Panc1 (cell line): ENCODE data around the gene SMCHD1. TPM values are rescaled to one million over a fixed set of nuclear protein-coding genes. Genes with fewer than 3 reads are reported as not detected.

Source experiments
- ATAC-seq: fragments of 200-7000 bp; cut with Tn5 transposase; 2 replicates; pipeline ENCODE4 v1.9.1; 2020; ENCODE audit warnings: mild to moderate bottlenecking, moderate library complexity
- BruUV-seq: library from RNA; stranded (reverse); fragments of 400-500 nt; replicated peaks from 2 replicates; lab custom pipeline; 2021; lab: Mats Ljungman, UMichigan
- CTCF ChIA-PET: fragments of 300-600 bp; sonication (Branson Sonifier 250); formaldehyde crosslinking; loops from one replicate; lab custom pipeline; 2022; ENCODE audit warnings: antibody characterized with exemption; lab: Charles Lee
- POLR2A ChIA-PET: fragments of 300-600 bp; sonication (Branson Sonifier 250); formaldehyde crosslinking; loops from one replicate; lab custom pipeline; 2022; ENCODE audit warnings: antibody characterized with exemption; lab: Charles Lee
- DNase-seq: peaks from one replicate; pipeline ENCODE4 v3.0.0-alpha.2; 2010; ENCODE audit warnings: low read depth, low spot score
- H3K27ac ChIP-seq: 2 replicates; pipeline ENCODE4 v1.5.1; 2011; ENCODE audit warnings: mild to moderate bottlenecking, low read length, inconsistent platforms
- H3K27me3 ChIP-seq: fragments of 200-500 bp; sonication (Bioruptor generic); 2 replicates; pipeline ENCODE4 v1.6.0; 2014; ENCODE audit warnings: low read length, inconsistent platforms; ENCODE audit not compliant: control insufficient read depth, insufficient read depth
- H3K36me3 ChIP-seq: fragments of 200-500 bp; sonication (Bioruptor generic); 2 replicates; pipeline ENCODE4 v1.5.1; 2014; ENCODE audit warnings: inconsistent platforms, mild to moderate bottlenecking, low read length, moderate library complexity; ENCODE audit not compliant: control insufficient read depth, insufficient read depth
- H3K4me1 ChIP-seq: 2 replicates; pipeline ENCODE4 v1.5.1; 2011; ENCODE audit warnings: inconsistent platforms, mild to moderate bottlenecking, low read length, moderate library complexity; ENCODE audit not compliant: control insufficient read depth, insufficient read depth
- H3K4me3 ChIP-seq, 2 experiments: 2 replicates each; pipeline ENCODE4 v1.5.1; 2011 to 2012; ENCODE audit warnings: low read depth in 2 of 2, low read length in 2 of 2, mild to moderate bottlenecking in 2 of 2, inconsistent platforms in 1 of 2, moderate library complexity in 1 of 2
- H3K9me3 ChIP-seq: fragments of 200-500 bp; sonication (Bioruptor generic); 2 replicates; pipeline ENCODE4 v1.5.1; 2014; ENCODE audit warnings: low read depth, mild to moderate bottlenecking, inconsistent platforms, low read length, moderate library complexity; ENCODE audit not compliant: control insufficient read depth, insufficient read depth
- POLR2AphosphoS5 ChIP-seq: IDR thresholded peaks from 2 replicates; pipeline ENCODE4 v1.6.1; 2012; ENCODE audit warnings: mild to moderate bottlenecking, low read depth, low read length, moderate library complexity
- SIN3A ChIP-seq: IDR thresholded peaks from 2 replicates; pipeline ENCODE4 v1.6.1; 2012; ENCODE audit warnings: low read depth, mild to moderate bottlenecking, low read length, moderate library complexity, borderline replicate concordance; ENCODE audit not compliant: insufficient read depth
- TCF7L2 ChIP-seq: IDR thresholded peaks from 2 replicates; pipeline ENCODE4 v1.6.1; 2011; ENCODE audit warnings: mild to moderate bottlenecking, low read depth, low read length, inconsistent platforms
- in situ Hi-C: cut with HindIII; loops from 2 replicates; pipeline ENCODE4 v1.10.0; 2016; ENCODE audit warnings: low sequenced_read_pairs, low pct_unique_long_range_greater_than_20kb
- intact Hi-C: fragments of 100-400 bp; cut with micrococcal nuclease; formaldehyde crosslinking; loops from one replicate; pipeline ENCODE4 v1.10.0; 2022; ENCODE audit not compliant: unreplicated experiment
- total RNA-seq: library from RNA; stranded (reverse); gene quantifications from one replicate; pipeline ENCODE4 v1.2.1, GENCODE V29; 2021; ENCODE audit not compliant: unreplicated experiment
- TF ChIP-seq, protein P1 (sequence below): fragments of 450-650 bp; IDR thresholded peaks from 2 replicates; pipeline ENCODE4 v1.5.1; 2017; ENCODE audit warnings: mild to moderate bottlenecking
- TF ChIP-seq, protein P2 (sequence below), 2 experiments: IDR thresholded peaks; 2 replicates each; pipeline ENCODE4 v1.6.1; 2011 to 2012; ENCODE audit warnings: low read depth in 2 of 2, control low read depth in 1 of 2, low read length in 1 of 2, mild to moderate bottlenecking in 1 of 2, moderate library complexity in 1 of 2; ENCODE audit not compliant: insufficient read depth in 1 of 2

The SMCHD1 gene
- total RNA-seq, 1 experiment from 2014 or later, result 40.9 TPM

DNA sequence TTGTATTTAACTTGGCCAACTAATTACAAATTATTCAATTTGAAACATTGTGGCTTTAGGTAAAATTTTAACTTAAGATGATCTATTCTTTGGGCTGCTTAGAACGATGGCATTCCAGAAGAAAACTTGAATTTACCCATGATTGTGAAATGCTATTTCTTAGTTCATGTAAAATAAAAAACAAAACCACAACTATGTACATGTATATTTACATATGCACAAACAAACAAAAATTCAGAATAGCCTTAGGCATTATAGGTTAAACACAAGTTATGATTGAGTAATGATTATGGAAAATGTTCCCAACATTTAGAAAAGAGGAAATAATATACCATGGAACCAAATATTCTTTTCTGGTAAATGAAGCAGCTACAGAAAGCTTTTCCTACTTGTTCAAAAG is 3.5 kb upstream of the SMCHD1 start:
- no peaks in the 10 kb centered on the region for H3K9me3 ChIP-seq
- BruUV-seq, result no TSS peak
- no peaks in the 10 kb centered on the region for H3K27me3 ChIP-seq
- no peak overlapping the region for H3K4me3 ChIP-seq
- ChIA-PET POLR2A (no interaction called here), CTCF (no interaction called here)
- TF ChIP-seq, protein P1, sequence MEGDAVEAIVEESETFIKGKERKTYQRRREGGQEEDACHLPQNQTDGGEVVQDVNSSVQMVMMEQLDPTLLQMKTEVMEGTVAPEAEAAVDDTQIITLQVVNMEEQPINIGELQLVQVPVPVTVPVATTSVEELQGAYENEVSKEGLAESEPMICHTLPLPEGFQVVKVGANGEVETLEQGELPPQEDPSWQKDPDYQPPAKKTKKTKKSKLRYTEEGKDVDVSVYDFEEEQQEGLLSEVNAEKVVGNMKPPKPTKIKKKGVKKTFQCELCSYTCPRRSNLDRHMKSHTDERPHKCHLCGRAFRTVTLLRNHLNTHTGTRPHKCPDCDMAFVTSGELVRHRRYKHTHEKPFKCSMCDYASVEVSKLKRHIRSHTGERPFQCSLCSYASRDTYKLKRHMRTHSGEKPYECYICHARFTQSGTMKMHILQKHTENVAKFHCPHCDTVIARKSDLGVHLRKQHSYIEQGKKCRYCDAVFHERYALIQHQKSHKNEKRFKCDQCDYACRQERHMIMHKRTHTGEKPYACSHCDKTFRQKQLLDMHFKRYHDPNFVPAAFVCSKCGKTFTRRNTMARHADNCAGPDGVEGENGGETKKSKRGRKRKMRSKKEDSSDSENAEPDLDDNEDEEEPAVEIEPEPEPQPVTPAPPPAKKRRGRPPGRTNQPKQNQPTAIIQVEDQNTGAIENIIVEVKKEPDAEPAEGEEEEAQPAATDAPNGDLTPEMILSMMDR, result no peak
- TF ChIP-seq POLR2AphosphoS5, result no peak
- TF ChIP-seq TCF7L2, result no peak
- no peak for TF ChIP-seq SIN3A
- TF ChIP-seq, protein P2, sequence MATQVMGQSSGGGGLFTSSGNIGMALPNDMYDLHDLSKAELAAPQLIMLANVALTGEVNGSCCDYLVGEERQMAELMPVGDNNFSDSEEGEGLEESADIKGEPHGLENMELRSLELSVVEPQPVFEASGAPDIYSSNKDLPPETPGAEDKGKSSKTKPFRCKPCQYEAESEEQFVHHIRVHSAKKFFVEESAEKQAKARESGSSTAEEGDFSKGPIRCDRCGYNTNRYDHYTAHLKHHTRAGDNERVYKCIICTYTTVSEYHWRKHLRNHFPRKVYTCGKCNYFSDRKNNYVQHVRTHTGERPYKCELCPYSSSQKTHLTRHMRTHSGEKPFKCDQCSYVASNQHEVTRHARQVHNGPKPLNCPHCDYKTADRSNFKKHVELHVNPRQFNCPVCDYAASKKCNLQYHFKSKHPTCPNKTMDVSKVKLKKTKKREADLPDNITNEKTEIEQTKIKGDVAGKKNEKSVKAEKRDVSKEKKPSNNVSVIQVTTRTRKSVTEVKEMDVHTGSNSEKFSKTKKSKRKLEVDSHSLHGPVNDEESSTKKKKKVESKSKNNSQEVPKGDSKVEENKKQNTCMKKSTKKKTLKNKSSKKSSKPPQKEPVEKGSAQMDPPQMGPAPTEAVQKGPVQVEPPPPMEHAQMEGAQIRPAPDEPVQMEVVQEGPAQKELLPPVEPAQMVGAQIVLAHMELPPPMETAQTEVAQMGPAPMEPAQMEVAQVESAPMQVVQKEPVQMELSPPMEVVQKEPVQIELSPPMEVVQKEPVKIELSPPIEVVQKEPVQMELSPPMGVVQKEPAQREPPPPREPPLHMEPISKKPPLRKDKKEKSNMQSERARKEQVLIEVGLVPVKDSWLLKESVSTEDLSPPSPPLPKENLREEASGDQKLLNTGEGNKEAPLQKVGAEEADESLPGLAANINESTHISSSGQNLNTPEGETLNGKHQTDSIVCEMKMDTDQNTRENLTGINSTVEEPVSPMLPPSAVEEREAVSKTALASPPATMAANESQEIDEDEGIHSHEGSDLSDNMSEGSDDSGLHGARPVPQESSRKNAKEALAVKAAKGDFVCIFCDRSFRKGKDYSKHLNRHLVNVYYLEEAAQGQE (IDR thresholded peaks at IDR 0.05; ENCODE audit: insufficient read depth in 1 of 2, low read depth in 2 of 2, low read length in 1 of 2), result no peak
- H3K27ac ChIP-seq, result no peak overlapping the region
- in situ Hi-C loops, result no loop called here
- DNase-seq, result no peak
- ATAC-seq, result no peak
- H3K4me1 ChIP-seq, result peaks cover 8% of the 10 kb centered on the region
- H3K36me3 ChIP-seq, result peaks cover 6% of the 10 kb centered on the region; the same call in 1 of the 2 replicates
- intact Hi-C loops, result no loop called here

DNA sequence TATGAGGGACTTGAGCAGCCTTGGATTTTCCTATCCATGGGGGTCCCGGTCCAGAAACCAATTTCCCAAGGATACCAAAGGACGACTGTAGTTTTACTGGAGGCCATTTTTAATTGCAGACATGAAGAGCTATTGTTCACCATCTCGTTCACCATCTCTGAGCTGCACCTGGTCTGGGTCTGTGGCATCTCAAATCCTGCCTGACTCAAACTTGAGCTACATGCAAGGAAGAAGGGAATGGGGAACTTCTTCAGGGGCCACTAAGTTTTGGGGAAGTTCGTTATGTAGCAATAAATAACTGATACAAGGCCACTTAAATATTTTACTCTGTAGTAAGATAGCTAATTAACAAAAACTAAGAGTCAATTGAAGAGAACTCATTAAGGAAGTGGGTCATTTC is 2.1 kb upstream of the SMCHD1 start:
- peaks cover 6% of the 10 kb centered on the region; the same call in 1 of the 2 replicates for H3K36me3 ChIP-seq
- POLR2A ChIA-PET, result interaction anchor here (0.6 kb wide), 1 partner anchor 74 kb away, joined by 3 read pairs; no protein-coding TSS in a partner anchor
- TF ChIP-seq, protein P2 (IDR thresholded peaks at IDR 0.05; ENCODE audit: insufficient read depth in 1 of 2, low read depth in 2 of 2, low read length in 1 of 2), result no peak
- no peak for TF ChIP-seq TCF7L2
- TF ChIP-seq, protein P1, result no peak
- no peak for TF ChIP-seq POLR2AphosphoS5
- TF ChIP-seq SIN3A, result no peak
- BruUV-seq, result no TSS peak
- H3K4me3 ChIP-seq, result no peak overlapping the region
- H3K4me1 ChIP-seq, result peaks cover 14% of the 10 kb centered on the region
- intact Hi-C loops, result no loop called here
- no peak overlapping the region for H3K27ac ChIP-seq
- CTCF ChIA-PET, result no interaction called here
- in situ Hi-C loops, result no loop called here
- ATAC-seq, result no peak
- no peak for DNase-seq
- H3K9me3 ChIP-seq, result no peaks in the 10 kb centered on the region
- H3K27me3 ChIP-seq, result no peaks in the 10 kb centered on the region
